GM18907 (cell line): ENCODE measurements around the gene PTPN2.
"Not testable (repeated sequence)": the region's sequence is repeated elsewhere in the genome, so short reads cannot be mapped to it uniquely, and the experiment has no call there.

ENCODE experiments used
- ATAC-seq: cut with Tn5 transposase; IDR thresholded peaks from one replicate; pipeline ENCODE4 v1.9.1; 2021; ENCODE audit warnings: mild to moderate bottlenecking, moderate library complexity; ENCODE audit not compliant: unreplicated experiment

Gene PTPN2

DNA sequence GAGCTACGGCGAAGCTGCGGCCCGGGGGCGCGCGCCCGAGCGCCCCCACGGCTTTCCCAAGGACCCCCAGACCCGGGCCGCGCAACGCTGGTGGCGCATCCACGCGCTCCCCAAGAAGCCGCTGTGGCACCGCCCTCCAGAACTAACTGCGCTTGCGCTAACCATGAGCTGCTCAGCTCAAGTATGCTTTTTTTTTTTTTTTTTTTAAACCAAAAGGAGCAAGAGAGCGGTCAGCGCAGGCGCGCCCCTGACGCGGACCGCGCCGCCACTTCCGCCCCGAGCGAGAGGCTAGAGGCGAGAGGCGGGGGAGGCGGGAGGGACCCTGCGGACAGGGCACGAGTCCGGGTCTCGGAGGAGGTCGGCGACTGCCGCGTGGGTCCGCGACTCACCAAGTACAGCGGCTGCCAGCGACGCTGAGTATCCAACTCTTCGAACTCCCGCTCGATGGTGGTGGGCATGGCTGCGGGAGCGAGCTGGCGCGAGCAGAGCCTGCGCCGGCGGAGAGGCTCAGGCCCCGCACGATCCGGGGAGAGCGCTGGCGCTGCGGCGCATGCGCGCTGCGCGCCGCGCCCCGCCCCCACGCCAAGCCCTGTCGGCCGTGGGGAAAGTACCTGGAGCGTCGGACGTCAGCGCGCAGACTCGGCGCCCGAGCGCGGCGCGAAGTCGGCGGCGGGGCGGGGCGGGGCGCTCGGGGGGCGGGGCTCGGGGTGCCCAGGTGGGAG lies at the start of gene PTPN2:
Gene PTPN2 (minus strand): TSS at position 554 of the 722 bp plus-strand sequence. CDS start 96 bp downstream, at position 458.
- peak; percentile 80 for ATAC-seq

DNA sequence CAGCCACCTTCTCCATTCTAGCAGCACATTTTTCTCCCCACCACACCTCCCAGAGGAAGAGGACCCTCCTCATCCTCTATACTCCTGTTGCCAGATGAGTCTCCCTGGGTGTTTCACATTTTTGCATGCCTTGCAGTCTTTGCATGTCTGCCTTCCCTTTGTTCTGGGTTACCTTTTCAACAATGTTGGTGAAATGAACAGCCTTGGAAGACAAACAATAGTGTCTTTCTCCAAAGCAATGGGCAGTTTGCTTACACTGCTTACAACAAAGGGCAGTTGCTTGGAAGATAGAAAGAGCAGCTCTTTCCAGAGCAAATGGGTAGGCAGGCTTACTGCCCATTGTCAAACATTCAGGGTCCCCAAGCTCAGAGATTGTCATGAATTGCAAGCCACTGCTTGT lies 49.3 kb upstream of the PTPN2 start:
- ATAC-seq = no peak

GRCh38 chr18:12930908-12931307 lies 46.9 kb upstream of the PTPN2 start:
- ATAC-seq = no peak

- ATAC-seq = no peak
Measured at GRCh38 chr18:12930376-12930775, 46.3 kb upstream of the PTPN2 start.

GRCh38 chr18:12929477-12930083 lies 45.5 kb upstream of the PTPN2 start:
- no peak for ATAC-seq

GRCh38 chr18:12928641-12929040 lies 44.6 kb upstream of the PTPN2 start:
- ATAC-seq = no peak

DNA sequence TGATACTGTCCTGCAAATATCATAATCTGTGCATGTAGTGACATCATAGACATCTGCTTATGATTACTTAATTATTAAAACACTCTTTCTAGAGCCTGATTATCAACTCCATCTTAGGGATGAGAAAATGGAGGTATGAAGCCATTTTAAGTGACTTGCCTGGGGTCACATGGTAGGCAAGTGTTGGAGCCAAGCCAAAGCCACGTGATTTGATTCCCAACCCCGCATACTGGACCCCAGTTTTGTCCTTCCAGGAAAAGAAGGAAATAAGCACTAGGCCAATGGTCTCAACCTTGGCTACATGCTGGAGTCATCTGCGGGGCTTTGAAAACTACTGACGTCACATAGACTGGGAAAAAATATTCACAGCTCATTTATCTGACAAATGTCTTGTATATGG lies 44.2 kb upstream of the PTPN2 start:
- ATAC-seq = no peak

DNA sequence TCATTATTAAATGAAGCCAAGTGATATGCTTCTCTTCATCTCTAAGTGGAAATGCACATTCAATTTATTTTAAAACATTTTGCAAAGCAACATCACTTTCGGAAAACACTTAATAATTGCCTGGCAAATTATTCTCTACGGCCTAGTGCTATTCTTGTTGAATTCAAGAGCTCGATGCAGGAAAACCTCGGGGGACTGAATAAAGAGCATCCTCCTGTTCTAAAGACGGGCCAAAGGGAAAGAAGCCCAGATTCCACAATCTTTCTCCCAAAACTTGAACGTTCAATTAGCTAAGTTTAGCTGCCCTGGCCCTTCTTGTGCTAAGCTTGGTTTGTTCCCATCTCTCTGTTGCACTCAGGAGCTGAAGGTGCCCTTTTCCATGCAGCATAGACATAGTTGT lies 40.6 kb upstream of the PTPN2 start:
- no peak for ATAC-seq

DNA sequence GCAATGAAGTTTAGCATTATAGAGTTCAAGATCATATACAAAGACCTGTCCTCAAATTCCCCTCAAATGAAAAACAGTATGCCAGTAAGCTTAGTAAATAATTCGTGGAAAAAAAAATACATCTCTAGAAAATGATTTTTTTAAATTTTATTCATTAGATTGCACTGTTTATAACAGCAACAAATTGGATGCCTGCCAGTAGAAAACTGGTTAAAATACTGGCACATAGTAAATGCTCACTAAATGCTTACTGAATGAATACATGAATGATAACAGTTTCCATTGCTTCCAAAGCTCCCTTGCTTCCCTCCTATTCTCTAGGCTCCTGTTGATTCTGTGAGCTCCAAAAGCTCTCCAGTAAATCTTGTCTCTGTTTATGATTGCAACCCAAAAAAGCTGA lies 38.2 kb upstream of the PTPN2 start:
- ATAC-seq = no peak

- peak; percentile 58 for ATAC-seq
Measured at GRCh38 chr18:12921178-12921577, 37.1 kb upstream of the PTPN2 start.

DNA sequence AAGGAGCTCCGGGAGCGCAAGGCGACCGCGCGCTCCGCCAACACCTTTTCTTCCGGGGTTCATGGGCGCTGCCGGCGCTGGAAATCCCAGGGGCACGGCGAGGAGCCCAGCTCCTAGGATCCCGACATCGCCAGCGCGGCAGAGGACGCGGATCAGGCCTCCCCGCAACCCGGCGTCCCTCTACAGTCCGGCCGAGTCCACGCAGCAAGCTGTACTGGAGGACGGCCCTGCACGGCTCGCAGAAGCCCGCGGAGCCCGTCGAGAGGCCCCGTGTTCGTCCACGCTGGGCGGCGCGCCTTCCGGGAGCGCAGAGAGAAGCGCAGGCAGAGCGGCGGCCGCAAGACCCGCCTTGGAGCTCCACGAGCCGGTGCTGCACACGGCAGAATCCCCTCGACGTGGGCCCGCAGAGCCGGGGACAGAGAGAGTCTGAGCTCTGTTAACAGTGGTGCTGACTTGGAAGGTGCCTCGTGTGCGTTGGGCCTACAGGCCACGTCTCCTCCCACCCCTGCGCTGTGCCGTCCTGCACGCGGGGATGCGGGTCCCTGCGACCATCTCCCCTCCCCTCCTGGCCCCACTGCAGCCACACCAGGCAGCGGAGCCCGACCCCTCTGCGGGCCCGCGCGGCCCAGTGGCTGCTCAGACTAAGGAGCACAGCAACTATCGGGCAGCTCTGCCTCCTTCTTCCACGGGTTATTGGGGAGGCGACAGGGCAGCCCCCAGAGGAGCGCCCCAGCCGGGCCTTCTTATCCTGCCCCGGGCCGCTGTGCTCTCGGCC lies 28.1 kb upstream of the PTPN2 start:
- no peak for ATAC-seq

- ATAC-seq = no peak
Measured at GRCh38 chr18:12911025-12911928, 27.2 kb upstream of the PTPN2 start.

GRCh38 chr18:12908706-12909105 lies 24.7 kb upstream of the PTPN2 start:
- no peak for ATAC-seq

- no peak for ATAC-seq
Measured at GRCh38 chr18:12907258-12907925, 23.4 kb upstream of the PTPN2 start.

DNA sequence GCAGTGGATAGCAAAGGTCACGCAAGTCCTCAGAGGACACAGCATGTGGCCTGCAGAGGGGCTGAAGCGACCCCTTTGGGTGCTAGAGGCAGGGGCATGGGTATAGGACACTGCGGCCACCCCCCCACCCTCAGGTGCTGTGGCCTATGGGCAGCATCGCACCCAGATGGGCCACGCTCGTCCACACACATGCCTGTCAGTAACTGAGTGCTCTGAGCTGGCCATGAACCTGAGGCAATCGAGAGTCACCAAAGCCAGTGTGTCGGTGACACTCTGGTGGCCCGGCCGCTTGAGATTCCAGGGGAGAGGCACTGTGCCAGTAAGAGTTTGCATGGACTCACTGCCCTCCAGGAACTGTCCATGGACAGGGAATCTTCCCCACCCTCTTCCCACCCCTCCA lies 22.7 kb upstream of the PTPN2 start:
- ATAC-seq = no peak

DNA sequence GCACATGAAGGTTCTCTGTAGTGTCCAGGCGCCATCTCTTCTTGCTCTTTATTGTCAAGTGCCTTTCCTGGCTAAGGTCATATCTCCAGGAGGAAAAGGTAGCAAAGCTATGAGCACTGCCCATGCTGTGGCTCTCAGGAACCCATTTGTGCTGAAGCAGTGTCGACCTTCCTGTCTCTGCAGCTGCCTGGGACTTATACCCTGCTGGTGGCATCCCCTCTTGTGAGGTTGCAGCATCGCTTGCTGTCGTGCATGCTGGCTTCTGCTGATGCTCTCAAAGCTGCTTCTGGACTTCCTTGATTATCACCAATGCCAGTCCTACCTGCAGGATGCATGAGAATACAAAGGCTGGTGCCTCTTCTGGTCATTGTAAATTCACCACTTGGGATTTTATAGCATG lies 22.1 kb upstream of the PTPN2 start:
- ATAC-seq = no peak

- no peak for ATAC-seq
Measured at GRCh38 chr18:12904012-12904516, 20.0 kb upstream of the PTPN2 start.

DNA sequence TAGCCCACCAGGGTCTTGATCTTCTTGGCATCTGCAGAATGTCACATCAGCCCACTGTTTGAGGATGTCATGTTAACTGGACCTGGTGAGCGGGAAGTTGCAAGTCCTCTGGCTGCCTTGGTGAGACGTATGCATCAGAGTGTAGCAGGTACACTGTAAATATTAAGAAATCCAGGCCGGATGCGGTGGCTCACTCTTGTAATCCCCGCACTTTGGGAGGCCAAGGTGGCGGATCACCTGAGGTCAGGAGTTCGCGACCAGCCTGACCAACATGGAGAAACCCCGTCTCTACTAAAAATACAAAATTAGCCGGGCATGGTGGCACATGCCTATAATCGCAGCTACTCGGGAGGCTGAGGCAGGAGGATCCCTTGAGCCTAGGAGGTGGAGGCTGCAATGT lies 17.2 kb upstream of the PTPN2 start:
- not testable (repeated sequence) for ATAC-seq

- ATAC-seq = not testable (repeated sequence)
Measured at GRCh38 chr18:12896784-12897333, 12.8 kb upstream of the PTPN2 start.

- no peak for ATAC-seq
Measured at GRCh38 chr18:12895626-12896025, 11.6 kb upstream of the PTPN2 start.
